ENCODE measurements around the gene PSMB4.
"Not testable (repeated sequence)": the region's sequence is repeated elsewhere in the genome, so short reads cannot be mapped to it uniquely, and the experiment has no call there.

GRCh38 chr1:151350323-151350722 is 49.0 kb upstream of the PSMB4 start:
- TF ChIP-seq, protein P1, sequence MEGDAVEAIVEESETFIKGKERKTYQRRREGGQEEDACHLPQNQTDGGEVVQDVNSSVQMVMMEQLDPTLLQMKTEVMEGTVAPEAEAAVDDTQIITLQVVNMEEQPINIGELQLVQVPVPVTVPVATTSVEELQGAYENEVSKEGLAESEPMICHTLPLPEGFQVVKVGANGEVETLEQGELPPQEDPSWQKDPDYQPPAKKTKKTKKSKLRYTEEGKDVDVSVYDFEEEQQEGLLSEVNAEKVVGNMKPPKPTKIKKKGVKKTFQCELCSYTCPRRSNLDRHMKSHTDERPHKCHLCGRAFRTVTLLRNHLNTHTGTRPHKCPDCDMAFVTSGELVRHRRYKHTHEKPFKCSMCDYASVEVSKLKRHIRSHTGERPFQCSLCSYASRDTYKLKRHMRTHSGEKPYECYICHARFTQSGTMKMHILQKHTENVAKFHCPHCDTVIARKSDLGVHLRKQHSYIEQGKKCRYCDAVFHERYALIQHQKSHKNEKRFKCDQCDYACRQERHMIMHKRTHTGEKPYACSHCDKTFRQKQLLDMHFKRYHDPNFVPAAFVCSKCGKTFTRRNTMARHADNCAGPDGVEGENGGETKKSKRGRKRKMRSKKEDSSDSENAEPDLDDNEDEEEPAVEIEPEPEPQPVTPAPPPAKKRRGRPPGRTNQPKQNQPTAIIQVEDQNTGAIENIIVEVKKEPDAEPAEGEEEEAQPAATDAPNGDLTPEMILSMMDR (IDR thresholded peaks at IDR 0.05; ENCODE audit: insufficient read depth, low read length): not testable (repeated sequence)
- not testable (repeated sequence) for TF ChIP-seq GABPA (IDR thresholded peaks at IDR 0.05; ENCODE audit: low read depth); POLR2AphosphoS5 (IDR thresholded peaks at IDR 0.05; ENCODE audit: low read depth); SPI1 (IDR thresholded peaks at IDR 0.05; ENCODE audit: borderline replicate concordance, low read depth); REST (IDR thresholded peaks at IDR 0.05; ENCODE audit: insufficient replicate concordance, low read depth)
